GM19455 (cell line): ENCODE results near the gene PDK1.

Experiments
- ATAC-seq: cut with Tn5 transposase; IDR thresholded peaks from one replicate; pipeline ENCODE4 v1.9.1; 2021; ENCODE audit not compliant: unreplicated experiment

Gene PDK1

DNA sequence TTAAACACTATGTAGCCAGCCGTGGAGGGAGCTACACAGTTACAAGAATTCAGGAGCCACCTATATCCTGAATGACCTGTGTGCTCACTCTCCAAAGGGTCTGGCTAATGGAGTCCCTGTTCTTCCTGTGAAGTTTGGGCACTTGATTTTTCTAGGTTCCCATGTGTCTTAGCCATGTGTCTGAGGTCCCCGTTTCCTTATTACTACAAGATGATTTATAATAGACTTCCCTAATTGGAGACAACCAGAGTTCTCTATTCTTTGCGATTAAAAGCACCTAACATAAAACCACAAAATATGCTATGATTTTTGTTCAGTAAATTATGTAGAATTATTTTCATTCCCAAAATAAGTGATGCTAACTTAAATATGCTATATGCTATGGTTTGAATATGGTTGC is 83.4 kb downstream of the PDK1 start:
- no peak for ATAC-seq

DNA sequence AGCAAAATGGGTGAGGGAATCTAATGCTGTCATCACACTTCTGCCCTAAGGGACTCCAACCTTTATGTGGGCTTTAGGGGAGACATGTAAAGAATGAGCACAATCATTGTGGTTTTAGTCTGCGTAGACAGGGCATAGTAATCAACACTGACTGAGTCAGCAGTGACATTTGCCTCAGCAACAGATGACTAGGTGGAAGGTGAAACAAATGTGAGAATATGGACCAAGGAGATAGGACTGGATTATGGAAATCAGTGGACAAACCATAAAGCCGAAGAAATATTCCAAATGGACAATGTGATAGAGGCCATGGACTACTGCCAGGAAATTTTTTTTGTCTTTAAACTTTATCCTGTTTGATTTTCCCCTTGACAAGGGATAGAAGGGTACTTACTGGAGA is 83.9 kb downstream of the PDK1 start:
- ATAC-seq: no peak

DNA sequence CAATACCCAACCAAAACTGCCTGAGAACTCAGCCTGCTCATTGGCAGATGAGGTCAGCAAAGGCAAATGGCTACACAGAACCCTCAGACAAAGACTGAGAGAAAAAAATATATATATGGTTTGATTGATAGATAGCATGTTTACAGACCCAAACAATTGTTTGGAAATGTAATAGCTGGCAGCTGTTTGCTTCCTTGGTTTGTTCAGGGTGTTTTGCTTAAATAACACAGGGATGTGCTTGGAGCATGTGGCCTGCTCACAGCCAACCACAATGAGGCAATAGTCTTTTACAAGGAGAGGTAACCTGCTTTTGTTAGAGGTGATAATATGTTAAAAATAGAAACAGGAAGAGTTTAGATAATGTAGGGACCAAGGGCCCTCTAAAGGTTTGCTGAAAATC is 84.5 kb downstream of the PDK1 start:
- no peak for ATAC-seq

DNA sequence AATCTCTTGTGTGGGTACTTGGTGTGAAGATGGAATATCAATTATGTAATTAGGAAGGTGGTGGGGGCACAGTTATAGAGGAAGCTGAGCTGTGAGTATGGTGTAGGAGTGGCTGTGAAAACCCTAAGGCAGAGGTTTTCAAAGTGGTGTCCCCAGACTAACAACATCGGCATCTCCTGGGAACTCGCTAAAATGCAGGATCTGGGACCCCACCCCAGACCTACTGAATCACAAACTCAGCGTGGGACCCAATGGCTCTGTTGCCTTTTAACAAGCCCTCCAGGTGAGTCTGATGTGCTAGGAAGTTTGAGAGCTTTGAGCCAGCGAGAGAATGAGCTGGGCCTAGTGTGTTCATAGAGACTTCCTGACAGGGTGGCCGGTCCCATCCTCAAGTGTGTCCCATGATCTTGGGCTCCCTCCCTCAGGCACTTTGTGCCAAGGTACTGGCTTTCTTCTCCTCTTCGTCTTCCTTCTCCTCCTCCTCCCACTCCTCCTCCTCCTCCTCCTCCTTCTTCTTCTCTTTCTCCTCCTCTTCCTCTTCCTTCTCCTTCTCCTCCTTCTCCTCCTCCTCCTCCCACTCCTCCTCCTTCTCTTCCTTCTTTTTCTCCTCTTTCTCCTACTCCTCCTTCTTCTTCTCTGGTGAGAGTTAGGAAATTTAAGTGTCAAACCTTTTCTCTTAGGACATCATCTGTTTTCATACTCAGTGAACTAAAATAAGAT is 86.6 kb downstream of the PDK1 start:
- ATAC-seq: no peak

DNA sequence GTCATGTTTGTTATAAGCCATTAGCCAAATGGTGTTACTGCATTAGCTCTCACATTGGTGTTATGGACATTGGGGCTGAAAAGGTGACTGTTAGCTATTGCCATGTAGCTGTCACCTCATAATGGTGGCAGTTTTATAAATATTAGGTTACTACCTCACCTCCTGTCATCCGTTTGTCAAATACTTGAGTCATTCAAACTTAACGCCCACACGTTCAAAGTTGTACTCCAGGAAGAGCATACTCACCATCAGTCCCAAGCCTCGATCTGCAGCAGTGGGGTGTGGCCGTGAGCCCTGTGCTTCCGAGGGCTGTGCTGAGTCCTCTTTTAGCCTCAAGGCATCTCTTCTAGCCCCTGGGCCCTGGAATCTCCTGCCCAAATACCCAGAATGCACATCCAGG is 87.3 kb downstream of the PDK1 start:
- no peak for ATAC-seq

DNA sequence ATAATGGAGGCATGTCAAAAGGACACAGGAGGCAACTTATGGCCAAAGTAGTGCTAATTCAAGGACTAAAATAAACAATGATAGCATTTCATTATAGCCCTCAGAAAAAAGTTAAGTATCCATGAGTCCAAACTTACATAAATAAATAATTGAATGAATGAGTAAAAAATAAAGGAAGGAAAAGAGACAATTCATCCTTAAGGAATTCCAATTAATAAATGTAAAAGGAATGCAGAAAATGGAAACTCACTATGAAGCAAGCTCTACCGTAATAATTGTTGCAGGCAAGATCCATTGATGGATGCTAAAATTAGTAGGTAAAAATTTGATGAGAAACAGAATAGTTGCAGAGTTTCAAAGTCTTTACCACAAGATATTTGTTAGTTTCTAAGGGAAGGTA is 91.5 kb downstream of the PDK1 start:
- ATAC-seq: no peak

DNA sequence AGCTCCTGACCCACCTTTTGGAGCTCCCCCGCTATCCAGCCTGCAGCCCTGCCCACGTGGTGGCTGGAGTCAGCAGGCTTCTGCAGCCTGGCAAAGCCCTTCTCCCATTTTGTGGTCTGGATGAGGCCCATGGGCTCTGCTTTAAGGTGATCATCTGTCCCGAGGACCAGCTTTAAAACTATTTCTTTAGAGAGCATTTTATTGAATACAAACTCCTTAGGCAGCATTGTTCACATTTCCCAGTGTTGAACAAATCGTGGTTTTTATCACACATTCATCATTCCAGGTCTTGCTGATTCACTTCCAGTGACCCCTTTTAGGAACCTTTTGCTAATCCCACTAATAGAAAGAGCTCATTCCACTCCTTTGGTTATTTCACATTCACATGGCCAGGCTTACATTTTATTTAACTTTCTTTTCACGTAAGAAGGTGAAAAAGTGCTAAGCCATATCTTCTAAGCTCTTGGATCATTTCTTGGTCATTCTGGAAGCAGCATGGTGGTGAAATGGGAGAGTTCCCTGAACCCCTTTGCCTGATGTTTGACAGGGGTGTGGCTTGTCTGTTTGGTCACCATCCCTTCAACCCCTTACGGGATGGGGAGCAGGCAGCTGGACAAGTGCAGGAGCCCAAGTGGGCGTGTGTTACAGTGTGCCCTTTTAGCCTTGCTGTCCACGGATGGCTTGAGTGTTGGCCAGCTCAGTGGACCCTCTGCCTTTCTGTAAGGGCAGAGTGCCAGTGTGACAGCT is 99.4 kb downstream of the PDK1 start:
- ATAC-seq: no peak

DNA sequence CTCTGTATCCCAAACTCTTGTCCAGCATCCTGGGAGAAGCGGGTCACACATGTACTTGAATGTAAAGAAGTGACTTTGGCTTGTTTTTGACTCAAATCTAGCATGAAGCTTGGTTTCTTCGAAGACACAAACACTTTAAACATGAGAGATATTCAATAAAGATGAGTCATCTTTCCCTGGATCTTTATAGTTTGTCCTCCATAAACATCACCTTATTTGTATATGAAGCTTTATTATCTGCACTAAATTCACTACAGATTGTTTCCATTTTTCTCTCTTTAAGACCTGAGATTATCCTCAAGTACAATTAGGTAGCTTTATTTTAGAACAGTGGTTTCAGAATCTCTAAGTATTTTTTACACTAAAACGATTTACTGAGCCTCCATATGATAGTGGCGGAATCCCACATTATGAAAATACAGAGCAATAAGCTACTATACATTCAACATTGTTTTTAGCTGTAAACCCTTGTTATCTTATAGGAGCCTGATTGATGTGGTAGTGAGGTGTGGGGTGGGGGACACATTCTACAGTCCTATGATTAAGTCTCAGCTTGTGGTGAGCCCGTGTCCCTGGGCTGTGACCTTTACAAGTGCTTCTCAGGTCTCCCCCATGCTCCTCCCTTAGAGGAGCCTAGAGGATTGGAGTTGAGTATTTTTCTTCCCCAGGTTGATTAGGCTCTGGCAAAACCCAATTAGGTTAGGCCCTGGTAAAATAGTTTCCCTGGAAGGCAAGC is 100.1 kb downstream of the PDK1 start:
- ATAC-seq: no peak
